HG02588 (cell line): ENCODE measurements around the gene BPNT1.
"Not testable (repeated sequence)": the region's sequence is repeated elsewhere in the genome, so short reads cannot be mapped to it uniquely, and the experiment has no call there.

Source experiments
- ATAC-seq: cut with Tn5 transposase; IDR thresholded peaks from one replicate; pipeline ENCODE4 v1.9.1; 2021; ENCODE audit warnings: mild to moderate bottlenecking, moderate library complexity; ENCODE audit not compliant: unreplicated experiment

BPNT1 gene

GRCh38 chr1:220084460-220084859 is 5.1 kb downstream of the BPNT1 start:
- no peak for ATAC-seq

DNA sequence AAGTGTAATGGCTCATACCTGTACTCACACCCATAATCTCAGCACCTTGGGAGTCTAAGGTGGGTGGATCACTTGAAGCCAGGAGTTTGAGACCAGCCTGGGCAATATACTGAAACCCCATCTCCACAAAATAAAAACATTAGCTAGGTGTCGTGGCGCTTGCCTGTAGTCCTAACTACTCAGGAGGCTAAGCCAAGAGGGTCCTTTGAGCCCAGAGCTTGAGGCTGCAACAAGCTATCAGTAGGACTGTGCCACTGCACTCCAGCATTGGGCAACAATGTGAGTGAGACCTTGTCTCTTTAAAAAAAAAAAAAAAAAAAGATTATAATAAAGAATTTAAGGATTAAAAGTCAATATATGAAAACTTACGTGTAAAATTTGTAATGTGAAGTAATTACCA is 11.7 kb downstream of the BPNT1 start:
- ATAC-seq = no peak

GRCh38 chr1:220076861-220077762 is 12.5 kb downstream of the BPNT1 start:
- ATAC-seq = no peak

- no peak for ATAC-seq
These were observed 22.1 kb downstream of the BPNT1 start for GRCh38 chr1:220067269-220068204.

- no peak for ATAC-seq
These were observed 27.0 kb downstream of the BPNT1 start for GRCh38 chr1:220062629-220063028.

DNA sequence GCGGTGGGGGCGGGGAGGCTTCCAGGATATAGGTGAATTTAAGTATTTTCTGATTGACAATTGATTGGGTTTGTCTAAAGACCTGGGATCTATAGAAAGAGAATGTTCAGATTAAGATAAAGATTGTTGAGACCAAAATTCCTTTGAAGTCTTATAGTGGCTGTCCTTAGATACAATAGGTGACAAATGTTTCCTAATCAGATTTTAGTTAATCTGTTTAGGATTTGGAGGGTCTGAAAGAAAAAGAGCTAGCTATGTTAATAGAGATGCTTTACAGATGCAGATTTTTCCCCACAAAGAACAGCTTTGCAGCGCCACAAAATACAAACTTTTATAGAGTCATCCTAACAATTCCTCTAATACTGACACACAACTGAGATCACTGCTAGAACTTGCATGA is 28.7 kb downstream of the BPNT1 start:
- ATAC-seq = no peak

DNA sequence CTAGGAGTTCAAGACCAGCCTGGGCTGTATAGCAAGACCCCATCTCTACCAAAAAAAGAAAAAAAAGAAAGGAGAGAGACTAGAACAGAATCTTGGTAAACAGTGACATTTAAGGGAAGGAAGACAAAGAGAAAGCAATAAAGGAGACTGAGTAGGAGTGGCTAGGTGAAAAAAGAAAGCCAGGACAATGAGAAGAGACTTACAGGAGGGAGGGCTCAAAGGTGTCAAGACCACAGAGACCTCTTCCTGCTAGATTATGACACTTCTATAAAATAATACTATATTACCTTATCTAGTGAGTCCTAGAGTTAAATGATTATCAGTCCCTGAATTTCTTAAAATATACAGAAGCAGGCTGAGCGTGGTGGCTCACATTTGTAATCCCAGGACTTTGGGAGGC is 33.2 kb downstream of the BPNT1 start:
- no peak for ATAC-seq

GRCh38 chr1:220046052-220046930 is 43.3 kb downstream of the BPNT1 start, which contains the start of gene EPRS1:
TSS of gene EPRS1 (minus strand) at chr1:220046505. CDS start at chr1:220046388, 117 bp downstream.
- peak; percentile 98 for ATAC-seq

- no peak for ATAC-seq
These were observed 44.1 kb downstream of the BPNT1 start for GRCh38 chr1:220045356-220046051.

GRCh38 chr1:220044678-220045355 is 44.8 kb downstream of the BPNT1 start:
- no peak for ATAC-seq

- ATAC-seq = no peak
These were observed 45.9 kb downstream of the BPNT1 start for GRCh38 chr1:220043646-220044045.

DNA sequence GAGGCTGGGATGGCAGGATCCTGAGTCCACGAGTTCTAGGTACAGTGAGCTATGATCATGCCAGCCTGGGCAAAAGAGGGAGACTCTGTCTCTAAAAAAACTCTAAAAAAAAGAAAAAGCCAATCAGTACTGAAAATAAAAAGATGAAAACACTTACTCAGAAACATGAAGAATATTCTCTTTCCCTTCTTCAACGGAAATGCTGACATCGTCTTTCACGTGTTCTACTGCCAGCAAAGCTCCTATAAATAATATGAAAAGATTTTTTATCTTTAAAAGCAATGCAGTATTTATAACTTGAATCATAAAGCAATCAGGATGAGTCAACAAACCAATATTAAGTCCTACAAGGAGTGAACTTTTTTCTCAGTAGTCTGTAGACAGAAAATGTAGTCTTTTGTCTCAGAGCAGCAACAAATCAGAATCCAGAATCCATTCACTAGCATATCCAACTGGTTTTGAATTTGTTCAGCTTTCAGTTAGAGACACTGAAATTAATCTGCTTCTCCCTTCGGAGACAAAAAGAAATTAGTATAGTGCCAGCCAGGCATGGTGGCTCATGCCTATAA is 49.5 kb downstream of the BPNT1 start:
- ATAC-seq = no peak

DNA sequence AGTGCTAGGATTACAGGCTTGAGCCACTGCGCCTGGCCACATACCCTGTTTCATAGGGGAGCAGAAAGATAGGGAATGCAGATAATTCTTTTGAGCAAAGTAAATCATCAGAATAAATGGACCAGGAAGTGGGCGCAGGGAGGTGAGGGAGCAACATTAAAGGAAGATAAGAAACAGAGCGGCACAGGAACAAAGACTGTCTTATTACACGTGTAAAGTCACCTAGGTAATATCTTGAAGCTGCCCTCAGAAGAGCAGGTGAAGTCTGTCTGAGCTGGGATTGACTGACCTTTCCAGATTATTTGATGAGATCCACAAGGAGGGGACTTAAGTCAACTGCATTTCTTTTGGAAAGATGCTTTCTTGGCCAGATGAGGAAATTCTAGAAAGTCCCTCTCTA is 50.9 kb downstream of the BPNT1 start:
- no peak for ATAC-seq

- not testable (repeated sequence) for ATAC-seq
These were observed 51.8 kb downstream of the BPNT1 start for GRCh38 chr1:220037810-220038209.

GRCh38 chr1:220032911-220033310 is 56.7 kb downstream of the BPNT1 start:
- ATAC-seq = no peak

GRCh38 chr1:220031287-220031686 is 58.3 kb downstream of the BPNT1 start:
- ATAC-seq = peak; percentile 50

DNA sequence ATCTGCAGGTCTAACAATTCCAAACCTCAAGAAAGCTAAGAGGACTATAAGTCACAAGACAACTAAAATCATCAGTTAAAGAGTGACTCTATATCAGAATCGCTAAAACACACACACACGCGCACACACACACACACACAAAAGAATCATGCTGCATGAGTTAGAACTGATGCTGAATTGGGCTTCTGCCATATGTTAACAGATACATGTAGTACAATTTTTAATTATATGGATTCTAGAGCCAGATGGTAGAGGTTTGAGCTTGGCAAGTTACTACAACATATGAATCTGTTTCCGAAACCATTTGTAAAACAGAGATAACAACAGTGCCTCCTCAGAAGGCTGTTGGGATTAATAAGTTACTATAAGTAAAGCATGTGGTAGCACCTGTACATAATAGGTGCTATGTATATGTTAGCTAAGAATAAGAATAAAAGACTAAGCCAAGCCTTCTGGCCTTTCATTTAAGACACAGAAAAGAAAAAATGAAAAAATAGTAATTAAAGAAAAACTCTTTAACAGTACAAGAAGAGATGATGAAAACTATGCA is 61.2 kb downstream of the BPNT1 start:
- no peak for ATAC-seq

DNA sequence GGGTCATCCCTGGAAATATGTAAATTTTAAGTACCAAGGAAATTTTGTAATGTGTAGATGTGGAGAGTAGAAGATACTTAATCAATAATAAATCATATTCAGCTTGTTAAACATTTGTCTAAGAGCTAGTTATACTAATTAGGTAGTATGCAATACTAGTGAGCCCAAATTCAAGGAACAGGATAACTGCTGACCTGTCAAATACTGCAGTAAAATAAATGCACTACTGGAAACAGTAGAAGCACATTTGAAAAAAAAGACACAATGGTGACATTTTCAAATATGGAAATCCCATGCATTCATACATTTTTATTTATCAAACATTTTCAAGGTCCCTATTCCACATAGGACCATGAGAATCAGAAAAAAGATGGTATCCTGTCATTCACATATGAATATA is 70.5 kb downstream of the BPNT1 start:
- no peak for ATAC-seq

- peak; percentile 64 for ATAC-seq
These were observed 76.1 kb downstream of the BPNT1 start for GRCh38 chr1:220013497-220013896.
